ENCODE data around the gene ALK. TPM values are rescaled to one million over a fixed set of nuclear protein-coding genes. Genes with fewer than 3 reads are reported as not detected.

The ALK gene
- total RNA-seq, 1 donor from 2014 or later, result not detected

- peak; percentile 41 for DNase-seq
- peak; percentile 93 for ATAC-seq
- intact Hi-C loops (cut with micrococcal nuclease), result no loop called here
These were observed 345.2 kb downstream of the ALK start for GRCh38 chr2:29576231-29576630.

- ATAC-seq, result no peak
- intact Hi-C loops (cut with micrococcal nuclease), result no loop called here
- no peak for DNase-seq
These were observed 346.0 kb downstream of the ALK start for GRCh38 chr2:29575370-29575890.

GRCh38 chr2:29573612-29574011 is 347.8 kb downstream of the ALK start:
- no peak for ATAC-seq
- intact Hi-C loops (cut with micrococcal nuclease), result no loop called here

GRCh38 chr2:29573147-29573546 is 348.2 kb downstream of the ALK start:
- intact Hi-C loops (cut with micrococcal nuclease), result no loop called here

More at GRCh38 chr2:29573612-29574011, 347.8 kb downstream of the ALK start:
- no peak for DNase-seq

GRCh38 chr2:29570539-29570938 is 350.8 kb downstream of the ALK start:
- ATAC-seq (peak; percentile 37), DNase-seq (no peak)
- intact Hi-C loops (cut with micrococcal nuclease), result no loop called here

More at GRCh38 chr2:29573147-29573546, 348.2 kb downstream of the ALK start:
- DNase-seq (no peak), ATAC-seq (no peak)

- no peak for DNase-seq
- intact Hi-C loops (cut with micrococcal nuclease), result no loop called here
- ATAC-seq, result no peak
These were observed 353.4 kb downstream of the ALK start for GRCh38 chr2:29567906-29568520.

GRCh38 chr2:29563697-29564096 is 357.7 kb downstream of the ALK start:
- DNase-seq, result no peak
- no peak for ATAC-seq
- intact Hi-C loops (cut with micrococcal nuclease), result no loop called here

- intact Hi-C loops (cut with micrococcal nuclease), result no loop called here
- DNase-seq (no peak), ATAC-seq (peak; percentile 20)
These were observed 358.5 kb downstream of the ALK start for GRCh38 chr2:29562896-29563295.

GRCh38 chr2:29562319-29562718 is 359.1 kb downstream of the ALK start:
- DNase-seq (no peak), ATAC-seq (peak; percentile 93)
- intact Hi-C loops (cut with micrococcal nuclease), result no loop called here

GRCh38 chr2:29561628-29562027 is 359.8 kb downstream of the ALK start:
- ATAC-seq, result no peak
- intact Hi-C loops (cut with micrococcal nuclease), result no loop called here

GRCh38 chr2:29561181-29561580 is 360.2 kb downstream of the ALK start:
- DNase-seq (no peak), ATAC-seq (no peak)
- intact Hi-C loops (cut with micrococcal nuclease), result no loop called here

More at GRCh38 chr2:29561628-29562027, 359.8 kb downstream of the ALK start:
- no peak for DNase-seq

- intact Hi-C loops (cut with micrococcal nuclease), result no loop called here
- DNase-seq, result no peak
- no peak for ATAC-seq
These were observed 360.8 kb downstream of the ALK start for GRCh38 chr2:29560566-29560965.

- ATAC-seq, result no peak
- intact Hi-C loops (cut with micrococcal nuclease), result no loop called here
- DNase-seq, result no peak
These were observed 361.4 kb downstream of the ALK start for GRCh38 chr2:29560030-29560429.

GRCh38 chr2:29559578-29559977 is 361.8 kb downstream of the ALK start:
- DNase-seq, result no peak
- intact Hi-C loops (cut with micrococcal nuclease), result no loop called here
- ATAC-seq, result no peak

- intact Hi-C loops (cut with micrococcal nuclease), result no loop called here
- ATAC-seq, result no peak
- no peak for DNase-seq
These were observed 363.3 kb downstream of the ALK start for GRCh38 chr2:29558097-29558496.

GRCh38 chr2:29557268-29557667 is 364.1 kb downstream of the ALK start:
- intact Hi-C loops (cut with micrococcal nuclease), result no loop called here
- ATAC-seq (no peak), DNase-seq (no peak)

- intact Hi-C loops (cut with micrococcal nuclease), result no loop called here
These were observed 372.4 kb downstream of the ALK start for GRCh38 chr2:29549069-29549380.

GRCh38 chr2:29544917-29545316 is 376.5 kb downstream of the ALK start:
- no peak for DNase-seq
- intact Hi-C loops (cut with micrococcal nuclease), result no loop called here
- ATAC-seq, result no peak

More at GRCh38 chr2:29549069-29549380, 372.4 kb downstream of the ALK start:
- ATAC-seq (no peak), DNase-seq (no peak)

- intact Hi-C loops (cut with micrococcal nuclease), result no loop called here
- ATAC-seq (no peak), DNase-seq (no peak)
These were observed 377.4 kb downstream of the ALK start for GRCh38 chr2:29544031-29544430.

GRCh38 chr2:29535188-29535587 is 386.2 kb downstream of the ALK start:
- intact Hi-C loops (cut with micrococcal nuclease), result no loop called here
- no peak for DNase-seq
- no peak for ATAC-seq

- no peak for ATAC-seq
- intact Hi-C loops (cut with micrococcal nuclease), result no loop called here
- DNase-seq, result no peak
These were observed 388.9 kb downstream of the ALK start for GRCh38 chr2:29532436-29532835.

Measured in left ventricle myocardium superior (tissue), 1 donor.